SU-DHL-6 (cell line): ENCODE results near the gene INO80D.

Experiments
- H2AFZ ChIP-seq: fragments of 200-600 bp; sonication (generic); 2 replicates; pipeline ENCODE4 v1.6.1; 2014; ENCODE audit warnings: low read depth, mild to moderate bottlenecking, moderate library complexity, mixed read lengths, antibody characterized with exemption, low read length; ENCODE audit not compliant: severe bottlenecking
- H3F3A ChIP-seq: fragments of 200-600 bp; shearing (Covaris generic); 2 replicates; pipeline ENCODE4 v1.6.0; 2016; ENCODE audit warnings: antibody characterized with exemption, mild to moderate bottlenecking; ENCODE audit not compliant: insufficient read depth
- H3K27ac ChIP-seq: fragments of 200-600 bp; sonication (generic); 2 replicates; pipeline ENCODE4 v1.5.1; 2016; ENCODE audit warnings: low read depth, mild to moderate bottlenecking, low read length, moderate library complexity, mixed read lengths
- H3K27me3 ChIP-seq: fragments of 200-600 bp; sonication (generic), shearing (Covaris generic); 2 replicates; pipeline ENCODE4 v1.6.0; 2014; ENCODE audit warnings: mild to moderate bottlenecking, low read length
- H3K36me3 ChIP-seq: fragments of 200-600 bp; sonication (generic); 2 replicates; pipeline ENCODE4 v1.6.1; 2014; ENCODE audit warnings: mild to moderate bottlenecking, low read length, mixed read lengths
- H3K4me2 ChIP-seq: fragments of 300-600, 200-600 bp; shearing (Covaris generic), sonication (generic); 2 replicates; pipeline ENCODE4 v1.6.0; 2014; ENCODE audit warnings: low read length, low read depth, mild to moderate bottlenecking; ENCODE audit not compliant: poor library complexity, severe bottlenecking
- H3K4me3 ChIP-seq: fragments of 200-600 bp; sonication (generic); 2 replicates; pipeline ENCODE4 v1.5.1; 2014; ENCODE audit warnings: antibody characterized with exemption, low read length, mild to moderate bottlenecking, mixed read lengths; ENCODE audit not compliant: insufficient read depth, poor library complexity, severe bottlenecking
- H3K79me2 ChIP-seq: fragments of 200-600 bp; sonication (generic); 2 replicates; pipeline ENCODE4 v1.6.1; 2014; ENCODE audit warnings: mild to moderate bottlenecking, low read length, moderate library complexity; ENCODE audit not compliant: insufficient read depth
- H3K9ac ChIP-seq: fragments of 200-600 bp; sonication (generic); 2 replicates; pipeline ENCODE4 v1.7.0; 2014; ENCODE audit warnings: mild to moderate bottlenecking, low read length
- H3K9me2 ChIP-seq: fragments of 200-600 bp; sonication (generic); replicated peaks from 2 replicates; pipeline ENCODE4 v1.6.1; 2014; ENCODE audit warnings: low read length; ENCODE audit not compliant: insufficient read depth
- H3K9me3 ChIP-seq: fragments of 200-600 bp; sonication (generic); 2 replicates; pipeline ENCODE4 v1.6.1; 2014; ENCODE audit warnings: low read length, mixed read lengths; ENCODE audit not compliant: insufficient read depth
- H4K20me1 ChIP-seq: fragments of 200-600 bp; sonication (generic); 2 replicates; pipeline ENCODE4 v1.6.1; 2014; ENCODE audit warnings: low read depth, mild to moderate bottlenecking, antibody characterized with exemption, low read length, moderate library complexity, mixed read lengths
- CTCF ChIP-seq: fragments of 200-600 bp; sonication (generic); IDR thresholded peaks from one replicate; pipeline ENCODE4 v1.5.1; 2017; ENCODE audit warnings: antibody characterized with exemption, mild to moderate bottlenecking, low read length, moderate library complexity; ENCODE audit not compliant: insufficient read depth, poor library complexity, severe bottlenecking
- EZH2phosphoT487 ChIP-seq: fragments of 200-600 bp; sonication (generic), shearing (Covaris generic); conservative IDR thresholded peaks from 2 replicates; pipeline ENCODE4 v1.6.1; 2018; ENCODE audit warnings: mild to moderate bottlenecking, antibody characterized with exemption, low read length, moderate library complexity, mixed read lengths

The INO80D gene

GRCh38 chr2:206063635-206064034 is 22.3 kb downstream of the INO80D start:
- no peaks in the 10 kb centered on the region for H3K27me3 ChIP-seq
- no peak overlapping the region for H3K27ac ChIP-seq
- H3F3A ChIP-seq = peaks cover 6% of the 10 kb centered on the region; the same call in 1 of the 2 replicates
- H3K9ac ChIP-seq = no peak overlapping the region
- TF ChIP-seq CTCF (no peak), EZH2phosphoT487 (no peak)
- H3K4me2 ChIP-seq = no peak overlapping the region
- H4K20me1 ChIP-seq = no peaks in the 10 kb centered on the region
- 0 out of 2 replicates have a peak, but pooled peaks cover 10% of the 10 kb centered on the region for H3K36me3 ChIP-seq
- no peaks in the 10 kb centered on the region for H3K9me2 ChIP-seq
- no peaks in the 10 kb centered on the region for H3K9me3 ChIP-seq
- no peak overlapping the region for H2AFZ ChIP-seq
- no peak overlapping the region for H3K4me3 ChIP-seq
- H3K79me2 ChIP-seq = peaks cover 50% of the 10 kb centered on the region

DNA sequence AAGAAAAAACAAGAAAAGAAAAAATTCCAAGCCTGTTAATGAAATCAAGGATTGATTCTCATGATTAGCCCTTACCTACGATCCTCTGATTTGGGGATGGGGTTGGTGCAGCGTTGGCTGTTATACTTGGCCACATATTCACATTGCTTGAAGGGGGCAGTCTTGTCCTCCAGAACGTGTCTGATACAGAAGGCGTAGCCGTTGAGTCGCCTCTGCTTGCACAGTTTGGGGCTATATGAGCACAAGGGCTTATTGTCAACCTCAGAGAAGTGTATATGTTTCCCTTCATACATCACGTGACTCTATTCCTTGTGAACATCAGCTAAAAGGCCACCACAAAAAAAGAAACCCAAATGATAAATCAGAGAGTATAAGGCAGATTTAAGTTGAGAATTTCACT is 23.2 kb downstream of the INO80D start:
- H3K9me2 ChIP-seq = no peaks in the 10 kb centered on the region
- H3K4me3 ChIP-seq = no peak overlapping the region
- no peak overlapping the region for H3K27ac ChIP-seq
- H3K27me3 ChIP-seq = no peaks in the 10 kb centered on the region
- peaks cover 5% of the 10 kb centered on the region; the same call in 1 of the 2 replicates for H3F3A ChIP-seq
- no peaks in the 10 kb centered on the region for H4K20me1 ChIP-seq
- no peak overlapping the region for H3K4me2 ChIP-seq
- TF ChIP-seq CTCF (no peak), EZH2phosphoT487 (no peak)
- peaks cover 42% of the 10 kb centered on the region for H3K79me2 ChIP-seq
- H3K36me3 ChIP-seq = 0 out of 2 replicates have a peak, but pooled peaks cover 10% of the 10 kb centered on the region
- H2AFZ ChIP-seq = no peak overlapping the region
- no peaks in the 10 kb centered on the region for H3K9me3 ChIP-seq
- H3K9ac ChIP-seq = no peak overlapping the region

DNA sequence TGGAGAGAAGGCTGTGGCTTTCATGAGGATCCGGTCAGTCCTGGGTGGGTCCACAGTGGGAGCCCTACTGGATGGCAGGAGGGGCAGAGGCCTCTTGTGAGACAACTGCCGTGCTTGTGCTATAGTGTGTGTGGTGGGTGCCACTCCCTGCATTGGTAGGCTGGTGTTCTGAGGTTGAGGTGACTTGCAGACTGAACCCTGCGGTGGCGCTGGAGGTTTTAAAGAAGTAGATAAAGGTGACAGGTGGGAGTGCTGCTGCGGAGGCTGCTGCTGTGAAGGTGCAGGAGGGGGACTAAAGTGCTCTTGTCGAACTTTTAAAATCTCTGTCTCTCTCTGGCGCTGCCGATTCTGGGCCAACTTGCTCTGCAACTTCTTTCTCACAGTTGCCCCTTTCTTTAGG is 29.7 kb downstream of the INO80D start:
- H3K4me2 ChIP-seq = no peak overlapping the region
- no peaks in the 10 kb centered on the region for H3K9me3 ChIP-seq
- peaks cover 9% of the 10 kb centered on the region; the same call in 1 of the 2 replicates for H3K36me3 ChIP-seq
- no peak for TF ChIP-seq EZH2phosphoT487
- TF ChIP-seq CTCF = no peak
- no peaks in the 10 kb centered on the region for H3F3A ChIP-seq
- H3K4me3 ChIP-seq = no peak overlapping the region
- no peaks in the 10 kb centered on the region for H3K9me2 ChIP-seq
- no peak overlapping the region for H2AFZ ChIP-seq
- no peak overlapping the region for H3K9ac ChIP-seq
- peaks cover 8% of the 10 kb centered on the region; the same call in 1 of the 2 replicates for H3K79me2 ChIP-seq
- H4K20me1 ChIP-seq = no peaks in the 10 kb centered on the region
- no peaks in the 10 kb centered on the region for H3K27me3 ChIP-seq
- no peak overlapping the region for H3K27ac ChIP-seq

GRCh38 chr2:206054952-206055351 is 31.0 kb downstream of the INO80D start:
- Histone ChIP-seq H2AFZ (no peak overlapping the region), H3K9me2 (no peaks in the 10 kb centered on the region), H3K79me2 (peaks cover 14% of the 10 kb centered on the region; the same call in 1 of the 2 replicates), H3K9ac (no peak overlapping the region), H3K4me3 (no peak overlapping the region), H4K20me1 (no peaks in the 10 kb centered on the region), H3F3A (no peaks in the 10 kb centered on the region), H3K9me3 (no peaks in the 10 kb centered on the region), H3K27ac (no peak overlapping the region), H3K27me3 (no peaks in the 10 kb centered on the region), H3K36me3 (peaks cover 9% of the 10 kb centered on the region; the same call in 1 of the 2 replicates), H3K4me2 (no peak overlapping the region)
- TF ChIP-seq CTCF (no peak), EZH2phosphoT487 (no peak)
